ENCODE measurements around the gene PLXNA4.

The PLXNA4 gene

DNA sequence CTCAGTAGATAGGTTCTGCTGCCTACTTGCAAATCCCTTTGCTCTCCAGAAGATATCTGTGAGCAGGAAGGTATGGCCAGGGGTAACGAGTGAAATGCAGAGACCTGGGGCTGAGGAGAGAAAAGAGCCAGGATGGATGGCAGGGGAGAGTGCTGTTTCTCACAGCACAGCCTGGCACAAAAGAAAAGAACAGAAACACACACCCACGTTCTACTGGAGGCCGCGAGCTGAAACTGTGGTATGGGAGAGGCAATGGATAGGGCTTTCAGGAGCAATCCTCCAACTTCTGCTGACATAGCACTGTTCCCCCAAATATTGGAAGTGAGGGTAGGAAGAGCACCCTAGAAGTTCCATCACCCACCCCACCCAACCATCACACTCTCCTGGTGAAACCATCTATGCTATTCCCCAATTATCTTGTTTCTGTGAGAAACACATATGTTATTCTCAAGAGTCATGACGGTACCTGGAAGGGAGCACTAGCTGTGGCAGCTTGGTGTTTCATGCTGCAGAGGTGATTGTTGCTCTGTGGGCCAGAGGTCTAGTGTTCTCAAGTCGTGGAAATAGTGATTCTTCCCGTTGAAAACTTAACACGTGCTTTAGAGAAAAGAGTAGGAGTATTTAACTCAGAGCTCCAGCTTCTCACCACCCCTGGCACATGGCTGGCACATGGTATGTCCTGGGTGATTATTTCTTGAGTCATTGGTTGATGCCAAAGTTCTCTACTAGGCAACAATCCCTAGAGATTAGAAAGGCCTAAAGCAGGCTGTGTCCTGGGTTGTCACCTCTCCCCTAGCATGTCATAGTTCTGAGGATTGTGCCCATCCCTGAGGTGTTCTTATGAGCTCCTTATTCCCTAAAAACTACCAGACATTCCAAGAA, 198.3 kb downstream of the PLXNA4 start:
- no peak for DNase-seq

DNA sequence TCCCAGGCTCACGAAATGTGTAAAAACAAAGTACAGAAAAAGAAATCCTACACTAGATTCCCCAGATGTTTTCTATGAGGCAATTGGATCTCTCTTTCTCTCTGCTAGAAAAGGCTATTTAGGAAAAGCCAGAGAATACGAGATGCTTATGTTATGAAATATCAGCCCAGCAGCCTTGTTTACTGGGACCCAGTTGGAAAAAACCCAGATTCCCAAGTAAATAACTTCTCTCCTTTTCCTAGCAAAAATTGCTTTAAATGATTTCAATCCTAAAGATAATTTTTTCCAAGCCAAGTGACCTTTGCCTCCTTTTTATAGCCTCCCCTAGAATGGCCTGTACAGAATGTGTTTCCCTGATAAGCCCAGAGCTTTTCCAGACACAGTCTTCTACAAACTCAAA, 199.3 kb downstream of the PLXNA4 start:
- no peak for DNase-seq

DNA sequence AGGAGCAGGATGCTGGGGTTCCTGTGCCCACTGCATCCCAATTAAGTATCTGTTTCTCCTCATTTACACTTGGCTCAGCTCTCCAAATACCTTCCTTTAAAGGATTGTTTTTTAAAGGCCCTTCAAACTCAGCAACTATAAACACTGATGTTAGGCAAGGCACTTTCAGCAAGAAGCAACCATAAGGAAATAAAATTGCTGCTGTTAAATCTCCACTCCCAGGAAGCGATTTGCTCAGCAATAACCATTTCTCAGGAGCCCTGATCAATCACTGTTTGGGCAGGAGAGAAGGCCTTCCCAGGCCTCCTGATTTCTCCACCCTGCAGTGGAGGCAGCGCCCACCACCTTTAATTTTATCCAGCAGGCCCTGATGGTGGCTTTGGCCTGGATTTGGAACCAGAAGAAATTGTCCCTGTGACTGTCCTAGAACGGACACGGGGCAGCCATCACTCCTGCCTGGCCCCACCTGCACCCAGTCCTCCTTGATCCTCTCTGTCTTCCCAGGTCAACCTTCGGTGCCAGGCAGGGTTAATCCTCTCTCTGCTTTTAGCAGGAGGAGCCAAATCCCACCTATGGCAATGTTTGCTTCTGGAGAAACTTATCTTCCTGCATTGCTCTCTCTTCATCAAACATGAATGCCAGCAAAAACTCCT, 199.8 kb downstream of the PLXNA4 start:
- no peak for DNase-seq

DNA sequence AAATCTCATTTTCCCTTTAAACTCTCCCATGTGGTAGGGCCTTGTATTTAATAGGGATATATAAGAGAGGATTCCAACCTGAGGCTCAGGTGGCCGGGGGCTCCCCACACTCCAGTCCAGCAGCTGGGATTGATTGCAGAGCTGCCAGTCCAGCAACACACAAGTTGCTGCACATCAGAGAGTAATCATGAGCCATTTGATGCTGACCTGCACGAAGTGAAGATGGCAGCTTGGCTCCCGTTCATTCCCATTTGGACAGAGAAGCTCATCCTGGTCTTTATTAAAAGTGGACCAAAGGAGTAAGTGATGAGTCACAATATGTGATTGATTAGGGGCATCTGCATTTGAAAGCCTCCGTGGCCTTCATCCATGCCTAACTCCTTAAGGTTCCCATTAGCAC, 202.4 kb downstream of the PLXNA4 start:
- DNase-seq, result no peak

DNA sequence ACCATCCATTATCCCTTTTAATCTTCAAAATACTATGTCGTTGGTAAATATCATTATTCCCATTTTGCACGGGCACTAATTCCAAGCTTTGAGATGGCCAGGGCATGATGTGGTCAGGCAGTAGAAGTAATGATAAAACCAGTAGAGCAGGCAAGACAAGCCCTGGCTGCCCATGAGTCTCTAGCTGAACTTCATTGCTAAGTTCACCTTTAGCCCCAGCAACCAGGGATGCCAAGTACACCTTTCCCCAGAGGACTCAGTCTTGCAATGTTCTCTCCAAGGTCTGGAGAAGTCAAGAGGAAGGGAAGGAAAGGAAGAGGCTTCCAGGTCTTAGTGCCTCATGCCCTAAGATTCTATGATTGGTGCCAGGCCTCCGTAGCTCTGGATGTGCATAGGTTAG, 203.2 kb downstream of the PLXNA4 start:
- DNase-seq, result no peak

DNA sequence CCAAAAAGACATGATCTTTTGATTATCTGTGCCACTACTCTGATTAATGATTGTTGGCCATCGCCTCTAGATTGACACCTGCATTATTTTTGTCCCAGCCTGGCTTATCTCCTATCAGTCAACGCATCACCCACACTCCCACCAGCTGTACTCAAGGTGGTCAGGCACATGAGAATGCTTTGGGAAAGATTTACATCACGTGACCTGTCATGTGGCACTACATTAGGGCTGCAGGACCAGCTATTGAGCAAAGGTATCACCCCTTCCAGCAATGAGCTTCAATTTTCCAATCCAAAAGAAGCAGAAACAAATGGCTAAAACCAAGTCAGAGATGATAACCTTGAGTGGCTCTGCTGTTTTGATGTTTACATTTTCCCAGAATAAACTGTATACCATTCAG, 204.3 kb downstream of the PLXNA4 start:
- DNase-seq, result no peak

DNA sequence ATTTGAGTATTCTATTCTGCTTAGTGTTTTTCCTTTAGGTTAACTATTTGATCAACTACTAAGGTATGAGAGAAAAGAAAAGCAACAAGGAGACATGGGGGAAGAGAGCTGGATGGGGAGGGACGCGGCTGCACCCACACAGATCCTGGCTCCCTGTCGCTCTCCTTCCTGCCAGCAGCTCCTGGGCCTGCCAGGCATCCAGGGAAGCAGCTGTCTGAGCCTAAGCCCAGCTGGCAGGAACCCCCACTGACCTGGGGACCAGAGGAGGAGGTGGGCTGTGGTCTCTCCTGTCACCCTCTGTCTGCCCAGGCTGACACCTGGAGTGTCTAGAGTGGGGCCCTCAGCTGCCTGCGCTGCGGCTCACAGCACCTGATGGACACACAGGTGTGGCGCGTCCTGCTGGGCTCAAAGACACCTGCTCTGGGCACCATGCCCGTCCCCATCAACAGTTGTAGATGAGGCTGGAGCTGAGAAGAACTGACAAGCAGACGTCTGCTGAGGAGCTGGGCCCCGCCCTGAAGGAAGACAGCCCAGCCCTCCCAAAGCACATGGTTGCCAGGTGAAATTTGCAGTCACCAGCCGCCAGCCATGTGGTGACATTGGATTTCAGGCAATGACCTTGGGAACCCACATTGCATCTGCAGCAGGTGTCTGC, 207.9 kb downstream of the PLXNA4 start:
- no peak for DNase-seq

DNA sequence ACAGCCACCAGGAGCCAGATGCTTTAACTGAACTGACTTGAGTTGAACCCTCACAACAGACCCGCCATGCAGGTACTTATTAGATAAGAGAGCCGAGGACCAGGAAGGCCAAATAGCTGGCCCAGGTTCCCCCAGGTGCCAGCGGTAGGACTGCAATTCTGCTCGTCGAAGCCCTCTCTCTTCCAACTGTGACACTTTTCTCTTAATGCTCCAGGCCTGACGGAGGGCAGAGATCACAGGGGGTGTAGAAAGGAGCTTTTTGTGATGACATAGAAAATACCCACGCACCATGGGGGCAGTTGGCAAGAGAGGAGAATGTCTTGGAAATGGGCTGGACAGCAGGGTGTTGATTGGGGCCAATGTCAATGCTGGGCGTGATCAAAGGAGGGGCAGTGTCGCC, 208.5 kb downstream of the PLXNA4 start:
- no peak for DNase-seq

DNA sequence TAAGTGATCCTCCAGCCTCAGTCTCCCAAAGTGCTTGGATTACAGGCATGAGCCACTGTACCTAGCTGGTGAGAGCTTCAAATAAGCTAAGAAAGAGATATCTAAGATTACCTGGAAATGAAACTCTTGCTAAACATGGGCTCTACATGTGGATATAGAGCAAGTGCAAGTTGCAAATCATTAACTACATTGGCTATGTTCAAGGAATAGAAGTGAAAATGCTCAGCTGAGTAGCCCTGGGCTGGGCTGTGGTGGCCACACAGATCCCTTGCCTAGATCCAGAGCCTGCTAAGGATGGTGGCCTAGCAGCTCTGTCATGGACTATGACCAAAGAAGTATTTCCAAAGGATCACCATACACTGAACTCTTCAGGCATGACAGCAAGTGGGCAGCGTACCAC, 209.3 kb downstream of the PLXNA4 start:
- DNase-seq, result no peak

DNA sequence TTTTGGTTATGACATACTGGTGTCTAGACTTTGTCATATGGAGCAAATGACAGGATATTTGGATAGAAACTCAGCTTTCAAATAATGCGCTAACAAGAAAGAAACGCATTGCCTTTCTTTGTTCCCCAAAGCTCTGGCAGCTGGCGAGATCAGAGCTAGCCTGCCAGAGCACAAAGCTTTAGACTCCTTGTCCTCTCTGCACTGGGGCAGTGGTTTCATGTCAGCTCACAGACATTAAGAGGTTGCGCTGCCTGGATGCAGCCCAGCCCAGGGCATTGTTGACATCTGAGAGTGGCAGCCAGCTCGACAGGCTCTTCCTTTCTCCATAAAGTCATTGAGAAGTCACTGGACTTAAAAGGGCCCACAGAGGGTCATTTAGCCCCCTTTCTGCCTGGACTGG, 212.0 kb downstream of the PLXNA4 start:
- no peak for DNase-seq

DNA sequence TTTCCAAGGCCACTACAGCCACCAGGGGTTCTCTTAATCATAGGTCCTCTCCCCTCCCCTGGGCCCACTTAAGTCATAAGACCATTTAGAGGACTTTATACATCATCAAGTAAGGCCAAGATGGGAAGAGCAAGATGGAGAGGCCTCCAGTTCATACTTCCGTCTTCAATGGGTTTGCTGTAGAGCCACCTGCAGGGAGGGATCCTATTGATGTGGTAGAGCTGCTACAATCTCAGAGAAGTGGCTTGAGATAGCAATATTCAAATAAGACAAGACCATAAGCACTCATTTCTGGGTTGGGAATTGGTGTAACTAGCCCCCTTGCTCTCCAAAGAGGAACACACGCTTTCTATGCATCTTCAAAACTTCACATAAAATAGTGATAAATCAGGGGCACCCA, 214.2 kb downstream of the PLXNA4 start:
- no peak for DNase-seq

DNA sequence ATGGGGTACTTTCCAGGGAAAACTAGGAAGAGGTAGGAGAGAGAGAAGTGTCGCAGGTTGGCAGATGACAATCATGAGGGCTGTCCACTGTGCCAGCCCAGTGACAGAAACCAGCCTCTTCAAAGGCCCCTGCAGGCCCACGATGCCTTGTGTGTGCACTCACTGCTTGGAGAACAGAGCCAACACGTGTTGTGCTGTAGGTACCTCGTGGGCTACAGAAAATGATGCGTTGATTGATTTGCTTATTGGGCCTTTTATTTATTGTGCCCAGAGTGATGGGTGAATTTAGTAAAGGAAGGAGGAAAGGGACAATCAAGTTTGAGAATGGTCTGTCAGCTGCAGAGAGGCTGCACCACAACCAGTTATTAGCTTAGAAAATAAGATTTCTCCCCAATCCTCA, 215.1 kb downstream of the PLXNA4 start:
- no peak for DNase-seq

DNA sequence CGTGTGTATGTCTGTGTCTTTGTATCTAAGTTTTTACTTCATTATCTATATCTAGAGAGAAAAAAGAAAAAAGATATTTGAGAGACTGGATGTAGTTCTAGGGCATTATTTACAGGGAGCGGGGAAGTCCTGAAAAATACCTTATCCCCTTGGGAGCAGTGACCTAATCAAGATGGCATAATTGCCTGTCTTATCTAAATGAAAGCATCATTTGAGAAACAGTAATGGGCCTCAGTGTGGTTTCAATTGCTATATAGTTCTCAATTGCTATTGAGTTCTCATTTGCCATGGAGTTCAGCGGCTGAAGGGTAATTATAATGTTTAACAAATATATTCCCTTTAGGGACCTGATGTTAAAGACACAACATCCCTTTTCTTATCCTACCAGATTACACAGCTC, 216.5 kb downstream of the PLXNA4 start:
- DNase-seq, result no peak

DNA sequence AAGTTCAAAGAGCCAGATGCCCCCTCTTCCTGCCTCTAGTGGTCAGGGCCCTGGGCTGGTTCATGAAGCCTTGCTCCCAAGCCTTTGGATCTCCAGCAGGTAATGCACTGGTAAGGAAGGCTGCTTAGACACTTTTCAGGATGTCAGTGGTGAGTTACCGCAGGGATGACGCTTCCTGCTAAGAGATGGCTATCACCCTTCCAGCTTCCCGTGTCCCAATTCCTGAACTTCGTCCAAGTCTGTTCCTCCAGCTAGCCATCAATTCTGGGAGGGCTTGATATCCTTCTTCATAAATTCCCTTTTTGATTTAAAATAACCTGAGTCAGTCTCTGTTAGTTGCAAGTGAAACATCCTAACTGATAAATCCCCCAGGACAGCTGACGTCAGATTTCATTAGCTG, 221.2 kb downstream of the PLXNA4 start:
- DNase-seq, result no peak

DNA sequence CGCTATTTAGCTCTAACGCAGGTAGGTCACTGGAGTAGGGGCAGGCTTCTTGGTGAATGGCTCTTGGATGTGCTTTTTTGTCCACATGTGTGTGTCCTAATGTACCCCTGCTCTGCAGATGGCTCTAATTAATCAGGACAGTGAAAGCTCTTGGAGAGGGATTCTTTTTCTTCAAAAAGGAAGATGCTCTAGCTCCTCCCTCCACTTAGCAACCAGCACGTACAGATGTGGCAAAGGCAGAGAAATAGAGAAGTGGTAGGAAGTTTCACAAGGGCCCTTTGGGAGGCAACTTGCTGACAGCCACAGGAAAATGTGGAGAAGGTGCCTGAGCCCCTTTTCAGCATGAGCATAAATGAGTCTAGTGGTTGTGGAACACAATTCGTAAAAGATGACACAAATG, 221.7 kb downstream of the PLXNA4 start:
- DNase-seq, result no peak

DNA sequence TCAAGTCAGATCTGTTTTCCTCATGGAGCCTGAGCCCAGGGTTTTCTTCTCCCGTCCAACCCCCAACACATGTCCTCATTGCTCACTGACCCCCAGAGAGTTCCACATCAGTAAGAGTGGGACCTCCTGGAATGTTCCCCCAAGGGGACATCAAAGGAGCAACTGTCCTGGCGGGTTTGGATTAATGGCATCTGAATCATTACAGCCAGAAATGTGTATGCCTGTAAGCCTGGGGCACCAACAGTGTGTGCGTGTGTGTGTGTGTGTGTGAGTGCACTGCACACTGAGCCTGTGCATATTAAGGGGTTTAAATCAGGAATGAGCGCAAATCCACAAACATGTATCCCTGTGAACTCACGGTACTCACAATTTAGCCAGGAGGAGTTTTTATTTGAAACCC, 222.3 kb downstream of the PLXNA4 start:
- no peak for DNase-seq

DNA sequence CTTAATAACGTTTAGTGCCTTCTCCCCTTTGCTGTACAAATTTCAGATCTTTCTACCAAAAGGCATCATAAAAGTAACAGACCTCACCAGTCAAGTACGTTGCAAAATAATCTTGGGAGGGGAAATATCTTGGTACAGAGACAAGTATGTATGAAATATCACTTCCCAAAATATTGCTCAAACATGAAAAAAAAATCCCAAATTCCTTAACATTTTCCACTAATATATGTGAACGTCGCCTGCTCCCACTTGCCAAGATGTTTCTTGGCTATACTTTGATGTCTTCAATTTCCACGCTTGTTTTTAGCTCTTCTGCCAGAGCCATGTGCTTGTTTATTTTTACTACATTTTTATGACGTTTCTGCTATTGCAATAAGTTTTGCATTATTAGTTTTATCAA, 223.5 kb downstream of the PLXNA4 start:
- DNase-seq, result no peak

DNA sequence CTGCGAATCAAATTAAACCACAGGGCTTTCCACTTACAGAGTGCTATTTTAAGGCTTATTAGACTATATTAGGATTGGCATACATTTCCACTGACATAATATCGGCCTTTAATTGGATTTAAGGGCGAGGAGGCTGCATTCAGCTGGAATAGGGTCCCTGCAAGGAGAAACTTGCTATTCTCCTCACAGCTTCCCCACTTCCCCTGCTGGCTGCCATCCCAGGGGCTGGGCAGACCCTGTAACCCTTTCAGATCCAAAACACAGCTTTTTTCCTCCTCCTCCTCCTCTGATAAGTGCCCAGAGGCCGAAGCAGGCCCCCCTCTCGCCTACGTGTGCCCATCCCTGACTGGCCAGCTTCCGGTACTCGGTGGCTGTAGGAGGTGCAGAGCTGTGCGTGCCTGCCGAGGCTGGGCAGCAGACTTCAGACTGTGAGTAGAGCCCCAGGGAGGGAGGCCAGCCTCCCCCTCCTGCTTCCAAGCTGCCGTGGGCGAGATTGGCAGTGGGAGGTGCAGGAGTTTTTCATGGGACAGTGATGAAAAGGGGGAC, 224.2 kb downstream of the PLXNA4 start:
- no peak for DNase-seq

DNA sequence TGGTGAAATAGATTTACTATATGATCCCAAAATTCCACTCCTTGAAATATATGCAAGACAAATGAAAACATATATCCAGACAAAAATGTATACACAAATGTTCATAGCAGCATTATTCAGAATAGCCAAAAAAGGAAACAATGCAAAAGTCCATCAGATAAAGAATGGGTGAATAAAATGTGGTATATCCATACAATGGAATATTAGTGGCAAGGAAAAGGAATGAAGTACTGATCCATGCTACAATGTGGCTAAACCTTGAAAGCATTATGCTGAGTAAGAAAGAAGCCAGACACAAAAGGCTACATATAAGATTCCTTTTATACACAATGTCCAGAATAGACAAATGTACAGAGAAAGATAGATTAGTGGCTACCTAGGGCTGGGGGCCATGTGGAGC, 225.5 kb downstream of the PLXNA4 start:
- DNase-seq, result no peak

DNA sequence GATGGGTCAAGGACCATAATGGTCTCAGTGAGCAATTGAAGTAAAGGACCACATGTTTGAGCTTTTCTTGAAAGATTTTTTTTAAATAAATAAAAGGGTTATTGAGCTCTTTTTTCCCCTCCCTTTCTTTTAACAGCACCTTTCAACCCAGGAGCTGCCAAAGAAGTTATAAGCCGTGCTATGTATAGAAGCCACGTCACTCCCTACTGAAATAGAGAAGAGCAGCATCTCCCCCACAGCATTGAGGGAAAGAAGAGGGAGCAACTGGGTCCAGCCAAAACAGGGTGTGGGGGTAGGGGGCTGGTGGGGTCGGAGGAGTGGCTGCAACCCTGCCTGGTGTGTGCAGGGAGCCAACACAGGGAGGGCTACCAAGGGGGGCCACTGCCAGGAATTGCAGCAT, 227.2 kb downstream of the PLXNA4 start:
- no peak for DNase-seq

DNA sequence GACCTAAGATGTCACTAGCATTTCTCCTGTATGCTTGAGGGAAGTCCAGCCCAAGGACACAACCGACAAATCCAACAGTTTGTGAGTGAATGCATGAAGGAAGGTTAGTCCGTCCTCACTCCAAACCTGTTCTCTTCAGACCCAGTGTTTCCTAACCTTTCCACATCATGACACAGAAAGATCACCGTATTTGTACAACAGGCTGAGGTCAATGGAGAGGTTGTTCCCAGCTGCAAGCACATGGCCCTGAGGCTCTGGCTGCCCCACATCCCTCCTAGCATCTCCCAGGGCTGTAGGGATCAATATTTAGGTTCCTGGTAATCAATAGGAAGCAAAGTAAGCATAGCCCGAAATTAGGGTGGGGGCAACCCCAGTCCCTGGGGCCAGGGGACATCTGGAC, 227.9 kb downstream of the PLXNA4 start:
- no peak for DNase-seq

DNA sequence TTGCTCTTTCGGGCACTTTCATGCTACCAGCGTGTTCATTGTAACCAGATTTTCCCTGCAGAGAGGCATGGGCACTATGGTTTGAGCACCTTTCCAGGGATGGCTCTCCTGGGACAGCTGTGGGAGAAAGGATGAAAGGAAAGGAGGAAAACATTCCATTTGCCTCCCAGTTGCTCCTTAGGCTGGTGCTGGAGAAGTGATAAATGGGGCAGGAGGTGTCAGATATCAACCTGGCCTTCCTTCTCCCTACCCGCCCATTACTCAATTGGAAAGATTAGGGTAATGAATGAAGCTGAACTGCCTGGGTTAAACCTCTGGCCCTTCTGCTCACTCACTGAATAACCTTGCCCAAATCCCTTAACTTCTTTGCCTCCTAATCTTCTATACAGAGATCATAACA, 228.4 kb downstream of the PLXNA4 start:
- no peak for DNase-seq

DNA sequence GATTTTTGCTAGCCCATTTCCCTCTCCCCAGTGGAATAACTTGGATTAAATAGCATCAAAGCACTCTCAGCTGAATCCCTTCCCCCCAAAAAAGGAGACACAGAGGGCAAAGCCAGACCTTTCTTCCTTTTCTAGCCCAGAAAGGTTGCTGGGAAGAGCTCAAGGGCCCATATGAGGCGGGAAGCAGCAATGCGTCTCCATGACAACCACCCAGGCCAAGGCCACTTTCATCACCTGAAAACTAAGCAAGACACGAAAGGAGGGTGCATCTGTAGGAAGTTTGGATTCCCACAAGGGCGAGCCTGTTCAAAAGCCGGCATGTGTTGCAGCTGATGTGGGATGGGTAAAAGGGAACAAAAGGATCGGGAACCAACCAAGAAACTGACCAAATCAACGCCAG, 229.1 kb downstream of the PLXNA4 start:
- DNase-seq, result no peak

DNA sequence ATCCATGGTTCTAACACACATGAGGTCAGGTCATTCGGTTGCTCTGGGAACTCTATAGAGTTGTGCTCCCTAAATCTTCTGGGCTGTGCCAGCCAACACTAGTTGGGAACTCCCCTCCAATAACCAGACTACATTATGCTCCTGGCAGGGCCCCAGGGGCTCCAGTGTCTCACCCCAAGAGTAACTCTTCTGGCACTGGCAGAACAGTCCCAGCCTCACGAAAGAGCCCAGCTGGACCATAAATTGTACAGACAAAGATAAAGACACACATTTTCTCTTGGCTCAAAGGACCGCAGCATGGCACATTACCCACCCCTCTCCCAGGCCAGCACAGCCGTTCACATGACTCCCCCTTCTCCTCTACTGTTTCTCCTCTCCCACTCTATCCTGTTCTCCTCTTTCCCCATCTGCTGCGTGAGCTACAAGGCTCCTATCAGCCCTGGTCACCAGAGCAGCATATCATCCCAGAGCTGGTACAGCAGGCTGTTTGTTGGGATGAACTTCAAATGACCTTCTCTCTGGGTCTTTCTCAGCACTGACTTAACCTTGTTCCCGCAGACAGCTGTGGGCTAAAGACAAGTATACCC, 230.6 kb downstream of the PLXNA4 start:
- no peak for DNase-seq
